CD8-positive, alpha-beta memory T cell (primary cell): ENCODE data around the gene CD40. TPM values are rescaled to one million over a fixed set of nuclear protein-coding genes. Genes with fewer than 3 reads are reported as not detected.

Experiments used
- CTCF ChIA-PET: fragments of 350-600 bp; sonication (Branson Sonifier 250); formaldehyde crosslinking; loops from one replicate; lab custom pipeline; 2021; ENCODE audit warnings: antibody characterized with exemption; lab: Charles Lee
- POLR2A ChIA-PET: fragments of 350-600 bp; sonication (Branson Sonifier 250); formaldehyde crosslinking; loops from one replicate; lab custom pipeline; 2021; ENCODE audit warnings: antibody characterized with exemption; lab: Charles Lee
- DNase-seq, 5 donors: peaks; one replicate each; pipeline versions ENCODE4 v3.0.0 to v3.0.0-alpha.2; 2020 to 2022; ENCODE audit warnings: mixed read lengths in 1 of 5
- H3K27ac ChIP-seq: one replicate; pipeline ENCODE4 v1.7.0; 2013; ENCODE audit warnings: low read depth, mild to moderate bottlenecking, low read length, moderate library complexity
- H3K27me3 ChIP-seq: 2 replicates; pipeline ENCODE4 v1.7.0; 2013; ENCODE audit warnings: low read length, mild to moderate bottlenecking; ENCODE audit not compliant: insufficient read depth, poor library complexity, severe bottlenecking
- H3K36me3 ChIP-seq: 2 replicates; pipeline ENCODE4 v1.7.0; 2013; ENCODE audit warnings: mild to moderate bottlenecking, low read length, moderate library complexity; ENCODE audit not compliant: insufficient read depth
- H3K4me1 ChIP-seq: 2 replicates; pipeline ENCODE4 v1.7.0; 2013; ENCODE audit warnings: mild to moderate bottlenecking, low read length, moderate library complexity; ENCODE audit not compliant: insufficient read depth
- H3K4me3 ChIP-seq: 2 replicates; pipeline ENCODE4 v1.7.0; 2013; ENCODE audit warnings: mild to moderate bottlenecking, low read length
- H3K9me3 ChIP-seq: 2 replicates; pipeline ENCODE4 v1.7.0; 2013; ENCODE audit warnings: mild to moderate bottlenecking, low read length
- H3K27ac Mint-ChIP-seq, 8 donors: one replicate each; pipeline ENCODE4 v1.8.0; 2020 to 2021; ENCODE audit warnings: mixed read lengths in 8 of 8, mild to moderate bottlenecking in 6 of 8, inconsistent platforms in 3 of 8, moderate library complexity in 3 of 8
- H3K27me3 Mint-ChIP-seq, 2 donors: one replicate each; pipeline ENCODE4 v1.8.0; 2020 to 2021; ENCODE audit warnings: mixed read lengths in 2 of 2, mild to moderate bottlenecking in 1 of 2, moderate library complexity in 1 of 2
- H3K36me3 Mint-ChIP-seq, 3 donors: one replicate each; pipeline ENCODE4 v1.8.0; 2020 to 2021; ENCODE audit warnings: mixed read lengths in 3 of 3, inconsistent platforms in 1 of 3, mild to moderate bottlenecking in 1 of 3
- H3K4me1 Mint-ChIP-seq, 3 donors: one replicate each; pipeline ENCODE4 v1.8.0; 2020 to 2021; ENCODE audit warnings: mixed read lengths in 3 of 3, inconsistent platforms in 1 of 3, mild to moderate bottlenecking in 1 of 3
- H3K4me3 Mint-ChIP-seq, 7 donors: one replicate each; pipeline ENCODE4 v1.8.0; 2020 to 2021; ENCODE audit warnings: mixed read lengths in 7 of 7, mild to moderate bottlenecking in 6 of 7, moderate library complexity in 4 of 7, inconsistent platforms in 2 of 7
- H3K9me3 Mint-ChIP-seq, 5 donors: one replicate each; pipeline ENCODE4 v1.8.0; 2020 to 2022; ENCODE audit warnings: mixed read lengths in 5 of 5, mild to moderate bottlenecking in 3 of 5, moderate library complexity in 2 of 5, inconsistent platforms in 1 of 5
- polyA plus RNA-seq: library from polyadenylated mRNA; unstranded; fragments of 300-500 nt; fragmentation: Illumina TruSeq; gene quantifications from one replicate; pipeline ENCODE4 v1.2.3, GENCODE V29; 2021
- total RNA-seq, 2 experiments: library from RNA; stranded (reverse); gene quantifications; one replicate each; pipeline ENCODE4 v1.2.3, GENCODE V29; 2021

CD40 gene
- total and polyA plus RNA-seq, 3 experiments from 2014 or later: 2.8 to 4.1 (median 3.5) TPM

- peaks cover 5 to 57% of the 10 kb centered on the region in 2 donors for H3K27me3 Mint-ChIP-seq
- no peaks in the 10 kb centered on the region for H3K4me1 ChIP-seq
- H3K4me1 Mint-ChIP-seq: no peaks in the 10 kb centered on the region
- H3K9me3 ChIP-seq: no peaks in the 10 kb centered on the region
- H3K27me3 ChIP-seq: no peaks in the 10 kb centered on the region
- ChIA-PET CTCF (no interaction called here), POLR2A (no interaction called here)
- no peak overlapping the region for H3K4me3 Mint-ChIP-seq
- H3K27ac Mint-ChIP-seq: no peak overlapping the region
- H3K27ac ChIP-seq: no peak overlapping the region
- H3K36me3 Mint-ChIP-seq: no peaks in the 10 kb centered on the region
- no peak overlapping the region for H3K4me3 ChIP-seq
- DNase-seq: no peak
- H3K36me3 ChIP-seq: no peaks in the 10 kb centered on the region
- no peaks in the 10 kb centered on the region for H3K9me3 Mint-ChIP-seq
Measured at GRCh38 chr20:46164254-46164653, 46.1 kb downstream of the CD40 start.

DNA sequence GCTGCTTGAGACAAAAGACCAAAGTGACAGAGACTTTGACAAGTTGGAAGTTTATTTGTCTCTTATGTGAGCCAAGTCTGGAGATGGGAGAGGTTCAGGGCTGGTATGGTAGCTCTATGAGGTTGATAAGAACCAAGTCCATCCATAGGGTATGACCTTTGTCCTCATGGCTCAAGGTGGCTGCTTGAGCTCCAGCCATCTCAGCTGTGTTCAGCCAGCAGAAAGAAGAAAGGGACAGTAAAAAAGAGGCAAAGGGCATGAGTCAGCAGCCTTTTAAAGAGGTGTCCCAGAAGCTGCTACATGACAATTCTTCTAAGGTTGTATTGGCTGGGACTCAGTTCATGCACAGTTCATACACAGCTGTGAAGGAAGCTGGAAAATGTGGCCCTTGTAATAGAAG lies 49.0 kb downstream of the CD40 start:
- Histone ChIP-seq H3K4me3 (no peak overlapping the region), H3K36me3 (no peaks in the 10 kb centered on the region), H3K27ac (no peak overlapping the region), H3K27me3 (peaks cover 2% of the 10 kb centered on the region), H3K9me3 (no peaks in the 10 kb centered on the region), H3K4me1 (no peaks in the 10 kb centered on the region)
- Mint-ChIP-seq H3K9me3 (no peaks in the 10 kb centered on the region), H3K36me3 (no peaks in the 10 kb centered on the region), H3K4me1 (no peaks in the 10 kb centered on the region), H3K27ac (no peak overlapping the region), H3K27me3 (peaks cover 5 to 55% of the 10 kb centered on the region in 2 donors), H3K4me3 (no peak overlapping the region)
- POLR2A ChIA-PET: no interaction called here
- no peak for DNase-seq
- CTCF ChIA-PET: interaction anchor here (1.1 kb wide), 1 partner anchor 12 kb away, joined by 3 read pairs; no protein-coding TSS in a partner anchor

- DNase-seq: no peak
- H3K9me3 ChIP-seq: no peaks in the 10 kb centered on the region
- ChIA-PET CTCF (no interaction called here), POLR2A (no interaction called here)
- Mint-ChIP-seq H3K9me3 (no peaks in the 10 kb centered on the region), H3K4me3 (no peak overlapping the region), H3K36me3 (no peaks in the 10 kb centered on the region), H3K27ac (no peak overlapping the region), H3K4me1 (no peaks in the 10 kb centered on the region), H3K27me3 (peaks cover 15 to 58% of the 10 kb centered on the region in 2 donors)
- no peak overlapping the region for H3K4me3 ChIP-seq
- H3K27ac ChIP-seq: no peak overlapping the region
- H3K36me3 ChIP-seq: no peaks in the 10 kb centered on the region
- no peaks in the 10 kb centered on the region for H3K4me1 ChIP-seq
- peaks cover 9% of the 10 kb centered on the region for H3K27me3 ChIP-seq
Measured at GRCh38 chr20:46168438-46168837, 50.3 kb downstream of the CD40 start.

DNA sequence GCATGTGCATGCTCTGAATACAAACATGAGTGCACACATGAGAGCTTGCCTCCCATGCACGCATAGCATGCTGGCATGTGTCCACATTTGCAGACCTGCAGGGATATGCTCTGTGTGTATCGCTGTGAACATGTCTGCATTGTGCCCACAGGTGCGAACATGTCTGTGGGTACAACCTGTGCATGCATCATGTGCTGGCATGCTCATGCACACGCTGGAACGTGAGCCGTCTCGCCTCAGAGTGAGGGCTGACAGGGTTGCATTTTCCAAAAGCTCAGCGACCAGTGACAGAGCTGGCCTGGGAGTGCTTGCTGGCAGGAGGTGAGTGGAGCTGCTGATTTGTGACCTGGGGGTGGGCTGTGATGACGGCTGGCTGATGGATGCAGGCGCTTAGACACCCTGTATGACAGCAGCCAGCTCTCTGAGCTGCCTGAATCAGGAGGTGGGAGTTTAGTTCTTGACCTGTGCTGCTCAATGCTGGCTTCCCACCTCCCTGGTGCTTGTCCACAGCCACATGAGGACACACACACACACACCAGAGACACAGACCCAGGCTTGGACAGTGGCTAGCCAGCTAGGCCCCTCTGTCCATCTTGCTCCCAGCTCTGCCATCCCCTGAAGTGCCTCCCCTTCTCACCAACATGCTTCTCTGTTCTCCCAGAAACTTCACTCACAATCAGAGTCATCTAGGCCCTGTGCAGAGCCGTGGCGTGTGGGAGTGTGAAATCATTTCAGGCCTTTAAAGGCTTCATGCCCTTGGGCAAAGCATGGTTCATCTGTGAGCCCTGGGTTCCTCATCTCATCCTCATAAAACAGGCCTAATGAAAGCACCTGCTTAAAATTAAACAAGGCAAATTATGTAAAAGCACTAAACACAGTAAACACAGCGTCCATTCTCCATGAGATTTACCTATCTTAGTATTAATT lies 51.4 kb downstream of the CD40 start:
- CTCF ChIA-PET: no interaction called here
- POLR2A ChIA-PET: no interaction called here
- Mint-ChIP-seq H3K36me3 (no peaks in the 10 kb centered on the region), H3K4me1 (no peaks in the 10 kb centered on the region), H3K4me3 (no peak overlapping the region), H3K27me3 (peaks cover 21 to 56% of the 10 kb centered on the region in 2 donors), H3K27ac (no peak overlapping the region), H3K9me3 (no peaks in the 10 kb centered on the region)
- no peak for DNase-seq
- Histone ChIP-seq H3K27me3 (peaks cover 18% of the 10 kb centered on the region), H3K4me1 (no peaks in the 10 kb centered on the region), H3K4me3 (no peak overlapping the region), H3K36me3 (no peaks in the 10 kb centered on the region), H3K27ac (no peak overlapping the region), H3K9me3 (no peaks in the 10 kb centered on the region)

DNA sequence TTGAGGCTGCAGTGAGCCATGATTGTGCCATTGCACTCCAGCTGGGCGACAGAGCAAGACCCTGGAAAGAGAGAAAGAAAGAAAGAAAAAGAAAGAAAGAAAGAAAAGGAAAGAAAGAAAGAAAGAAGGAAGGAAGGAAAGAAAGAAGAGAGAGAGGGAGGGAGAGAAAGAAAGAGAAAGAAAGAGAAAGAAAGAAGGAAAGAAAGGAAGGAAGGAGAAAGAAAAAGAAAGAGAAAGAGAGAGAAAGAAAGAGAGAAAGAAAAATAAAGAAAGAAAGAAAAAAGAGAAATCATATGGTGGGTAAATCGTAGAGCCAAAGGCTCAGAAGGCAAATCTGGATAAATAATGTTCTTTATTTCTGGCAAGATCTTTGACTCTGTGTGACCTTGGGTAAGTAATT lies 53.4 kb downstream of the CD40 start:
- H3K27me3 ChIP-seq: peaks cover 28% of the 10 kb centered on the region

DNA sequence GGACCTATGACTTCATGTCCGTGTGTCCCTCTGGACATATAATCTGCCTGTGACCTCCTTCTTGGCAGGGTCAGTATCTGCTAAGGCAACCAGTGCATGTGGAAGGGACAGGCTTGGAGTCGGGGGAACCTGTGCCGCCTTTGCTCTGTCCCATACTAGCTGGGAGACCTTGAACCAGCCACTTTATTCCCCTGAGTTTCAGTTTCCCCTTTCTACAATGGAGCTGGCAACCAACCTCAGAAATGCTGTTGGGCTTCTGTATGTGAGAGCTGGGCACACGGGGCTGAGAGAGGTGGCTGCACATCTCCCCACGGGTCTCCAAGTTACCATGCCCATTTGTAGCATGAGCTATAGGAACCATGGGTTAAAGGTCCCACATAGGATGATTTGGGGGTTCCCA lies 53.8 kb downstream of the CD40 start:
- Mint-ChIP-seq H3K4me1 (peaks cover 0 to 7% (median 0%) of the 10 kb centered on the region in 3 donors), H3K4me3 (no peak overlapping the region), H3K9me3 (no peaks in the 10 kb centered on the region), H3K36me3 (no peaks in the 10 kb centered on the region), H3K27me3 (peaks cover 31 to 63% of the 10 kb centered on the region in 2 donors), H3K27ac (no peak overlapping the region)
- ChIA-PET POLR2A (no interaction called here), CTCF (interaction anchor here (1.1 to 1.2 kb wide), 2 partner anchors 39 to 149 kb away, joined by 3 to 5 read pairs; no protein-coding TSS in a partner anchor)
- H3K9me3 ChIP-seq: no peaks in the 10 kb centered on the region
- H3K27ac ChIP-seq: no peak overlapping the region
- no peaks in the 10 kb centered on the region for H3K4me1 ChIP-seq
- H3K27me3 ChIP-seq: peaks cover 28% of the 10 kb centered on the region
- no peak for DNase-seq
- H3K36me3 ChIP-seq: no peaks in the 10 kb centered on the region
- H3K4me3 ChIP-seq: no peak overlapping the region

More for the DNA sequence above, 53.4 kb downstream of the CD40 start:
- Mint-ChIP-seq H3K36me3 (no peaks in the 10 kb centered on the region), H3K27me3 (peaks cover 31 to 63% of the 10 kb centered on the region in 2 donors), H3K9me3 (no peaks in the 10 kb centered on the region), H3K4me3 (no peak overlapping the region), H3K4me1 (peaks cover 0 to 7% (median 0%) of the 10 kb centered on the region in 3 donors), H3K27ac (no peak overlapping the region)
- Histone ChIP-seq H3K36me3 (no peaks in the 10 kb centered on the region), H3K27ac (no peak overlapping the region), H3K4me1 (no peaks in the 10 kb centered on the region), H3K9me3 (no peaks in the 10 kb centered on the region), H3K4me3 (no peak overlapping the region)
- ChIA-PET POLR2A (no interaction called here), CTCF (interaction anchor here (1.1 to 1.2 kb wide), 2 partner anchors 39 to 149 kb away, joined by 3 to 5 read pairs; no protein-coding TSS in a partner anchor)
- no peak for DNase-seq

DNA sequence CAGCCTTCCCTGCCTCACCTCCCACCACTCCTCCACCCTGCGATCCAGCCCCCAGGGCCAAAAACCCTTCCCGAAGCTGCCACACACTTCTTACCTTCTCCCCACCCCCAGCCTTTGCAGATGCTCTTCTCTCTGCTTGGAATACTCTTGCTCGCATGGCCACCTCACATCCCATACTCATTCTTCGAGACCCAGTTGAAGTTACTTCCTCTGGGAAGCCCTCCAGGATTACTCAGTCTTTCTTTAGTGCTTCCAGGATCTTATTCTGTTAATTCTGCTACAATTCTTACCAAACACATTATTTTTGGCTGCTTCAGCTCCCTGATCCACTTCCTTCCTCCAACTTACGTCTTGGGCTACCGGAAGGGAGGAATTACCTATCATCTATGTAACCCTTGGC lies 54.3 kb downstream of the CD40 start:
- Histone ChIP-seq H3K27ac (no peak overlapping the region), H3K9me3 (no peaks in the 10 kb centered on the region), H3K4me1 (no peaks in the 10 kb centered on the region), H3K27me3 (peaks cover 28% of the 10 kb centered on the region), H3K4me3 (no peak overlapping the region), H3K36me3 (no peaks in the 10 kb centered on the region)
- Mint-ChIP-seq H3K27ac (peak overlapping the region in 1 of 8 donors; percentile 50), H3K4me3 (no peak overlapping the region), H3K9me3 (no peaks in the 10 kb centered on the region), H3K4me1 (peaks cover 0 to 7% (median 0%) of the 10 kb centered on the region in 3 donors), H3K36me3 (no peaks in the 10 kb centered on the region), H3K27me3 (peaks cover 31 to 65% of the 10 kb centered on the region in 2 donors)
- DNase-seq: no peak
- CTCF ChIA-PET: interaction anchor here (1.1 to 1.2 kb wide), 2 partner anchors 40 to 150 kb away, joined by 3 to 5 read pairs; no protein-coding TSS in a partner anchor
- POLR2A ChIA-PET: no interaction called here

GRCh38 chr20:46172961-46173536 lies 54.9 kb downstream of the CD40 start:
- Histone ChIP-seq H3K4me3 (no peak overlapping the region), H3K27me3 (peaks cover 28% of the 10 kb centered on the region), H3K9me3 (no peaks in the 10 kb centered on the region), H3K27ac (no peak overlapping the region), H3K36me3 (no peaks in the 10 kb centered on the region), H3K4me1 (no peaks in the 10 kb centered on the region)
- Mint-ChIP-seq H3K9me3 (no peaks in the 10 kb centered on the region), H3K4me3 (no peak overlapping the region), H3K27ac (no peak overlapping the region), H3K4me1 (peaks cover 0 to 7% (median 0%) of the 10 kb centered on the region in 3 donors), H3K27me3 (peaks cover 34 to 71% of the 10 kb centered on the region in 2 donors), H3K36me3 (no peaks in the 10 kb centered on the region)
- DNase-seq: no peak
- POLR2A ChIA-PET: no interaction called here
- CTCF ChIA-PET: interaction anchor here (1.1 to 3.9 kb wide), 2 partner anchors 150 to 159 kb away, joined by 5 to 28 read pairs; no protein-coding TSS in a partner anchor
